Measurements from ENCODE around the gene ZNF446. TPM values are rescaled to one million over a fixed set of nuclear protein-coding genes. Genes with fewer than 3 reads are reported as not detected.
A peak's percentile ranks its signal among the peaks of the same experiment; 100 is the strongest.

Gene ZNF446
- 1 to 10 TPM; 3.5 to 8.1 (median 4.9) TPM for total RNA-seq
- polyA plus RNA-seq = 1 to 10 TPM; 4.6 to 8.7 (median 6.3) TPM
- long read RNA-seq, donor 1, partial matches to known transcripts = 0 of 8 reads
- long read RNA-seq, donor 1, other reads (novel, unspliced or antisense) = 6 of 8 reads
- long read RNA-seq, donor 2, partial matches to known transcripts = 6 of 38 reads
- long read RNA-seq, donor 2, other reads (novel, unspliced or antisense) = 27 of 38 reads

- DNase-seq (peak; percentile 96 to 97), ATAC-seq (peak; percentile 94 to 96 (median 94))
- Histone ChIP-seq H3K27ac (peak within 1 kb of the TSS; percentile 89), H3K4me3 (peak within 1 kb of the TSS; percentile 89), H3K36me3 (ENCODE audit: insufficient read depth in 1 of 2, low read depth in 1 of 2) (peaks cover 0 to 56% of the 10 kb centered on the region in 2 donors), H3K27me3 (ENCODE audit: insufficient read depth in 3 of 3, low read length in 2 of 3) (no peaks in the 10 kb centered on the region), H3K9me3 (no peaks in the 10 kb centered on the region), H3K4me1 (peaks cover 14% of the 10 kb centered on the region)
- TF ChIP-seq, protein P1, sequence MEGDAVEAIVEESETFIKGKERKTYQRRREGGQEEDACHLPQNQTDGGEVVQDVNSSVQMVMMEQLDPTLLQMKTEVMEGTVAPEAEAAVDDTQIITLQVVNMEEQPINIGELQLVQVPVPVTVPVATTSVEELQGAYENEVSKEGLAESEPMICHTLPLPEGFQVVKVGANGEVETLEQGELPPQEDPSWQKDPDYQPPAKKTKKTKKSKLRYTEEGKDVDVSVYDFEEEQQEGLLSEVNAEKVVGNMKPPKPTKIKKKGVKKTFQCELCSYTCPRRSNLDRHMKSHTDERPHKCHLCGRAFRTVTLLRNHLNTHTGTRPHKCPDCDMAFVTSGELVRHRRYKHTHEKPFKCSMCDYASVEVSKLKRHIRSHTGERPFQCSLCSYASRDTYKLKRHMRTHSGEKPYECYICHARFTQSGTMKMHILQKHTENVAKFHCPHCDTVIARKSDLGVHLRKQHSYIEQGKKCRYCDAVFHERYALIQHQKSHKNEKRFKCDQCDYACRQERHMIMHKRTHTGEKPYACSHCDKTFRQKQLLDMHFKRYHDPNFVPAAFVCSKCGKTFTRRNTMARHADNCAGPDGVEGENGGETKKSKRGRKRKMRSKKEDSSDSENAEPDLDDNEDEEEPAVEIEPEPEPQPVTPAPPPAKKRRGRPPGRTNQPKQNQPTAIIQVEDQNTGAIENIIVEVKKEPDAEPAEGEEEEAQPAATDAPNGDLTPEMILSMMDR (IDR thresholded peaks at IDR 0.05) = no peak
- WGBS, 3 donors = 0 to 1% (median 0%) methylated on average over 58 to 64 of the region's 64 CpGs
- intact Hi-C loops (cut with DNase I) = no loop called here
Measured at GRCh38 chr19:58475714-58476497, at the start of gene ZNF446. Gene ZNF446, plus strand, starts transcription at chr19:58476352. Its CDS starts 867 bp downstream, at chr19:58477219.

DNA sequence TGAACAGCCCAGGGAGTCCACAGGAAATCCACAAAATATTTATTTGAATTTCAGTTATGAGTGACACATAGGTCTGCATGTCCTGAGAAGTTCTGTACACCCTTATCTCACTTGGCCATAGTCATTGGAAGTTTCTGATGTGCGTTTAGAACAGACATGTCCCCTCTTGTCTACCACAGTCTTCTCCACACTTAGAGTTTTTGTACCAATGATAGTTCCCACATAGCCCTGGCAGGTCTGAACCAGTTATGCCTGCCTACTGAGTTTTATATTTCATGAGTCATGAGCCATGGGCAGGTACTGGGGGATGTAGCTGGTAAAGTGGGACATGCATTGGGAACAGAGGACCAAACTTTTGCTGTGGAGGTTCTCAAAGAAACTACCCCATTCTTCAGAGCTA, 47.5 kb upstream of the ZNF446 start:
- Histone ChIP-seq H3K36me3 (ENCODE audit: insufficient read depth in 1 of 2, low read depth in 1 of 2) (peaks cover 19 to 23% of the 10 kb centered on the region in 2 donors), H3K9me3 (peaks cover 57% of the 10 kb centered on the region), H3K4me1 (no peaks in the 10 kb centered on the region), H3K27ac (no peak overlapping the region), H3K27me3 (ENCODE audit: insufficient read depth in 3 of 3, low read length in 2 of 3) (no peaks in the 10 kb centered on the region), H3K4me3 (no peak overlapping the region)
- DNase-seq (no peak), ATAC-seq (no peak)
- TF ChIP-seq, protein P1 (IDR thresholded peaks at IDR 0.05) = no peak
- WGBS, 3 donors = 67 to 90% (median 68%) methylated on average over 1 of the region's 1 CpG
- intact Hi-C loops (cut with DNase I) = no loop called here

- peaks cover 68% of the 10 kb centered on the region for H3K9me3 ChIP-seq
- intact Hi-C loops (cut with DNase I) = no loop called here
- peak; percentile 78 to 94 (median 83) for ATAC-seq
Measured at GRCh38 chr19:58429745-58430144, 46.4 kb upstream of the ZNF446 start.

DNA sequence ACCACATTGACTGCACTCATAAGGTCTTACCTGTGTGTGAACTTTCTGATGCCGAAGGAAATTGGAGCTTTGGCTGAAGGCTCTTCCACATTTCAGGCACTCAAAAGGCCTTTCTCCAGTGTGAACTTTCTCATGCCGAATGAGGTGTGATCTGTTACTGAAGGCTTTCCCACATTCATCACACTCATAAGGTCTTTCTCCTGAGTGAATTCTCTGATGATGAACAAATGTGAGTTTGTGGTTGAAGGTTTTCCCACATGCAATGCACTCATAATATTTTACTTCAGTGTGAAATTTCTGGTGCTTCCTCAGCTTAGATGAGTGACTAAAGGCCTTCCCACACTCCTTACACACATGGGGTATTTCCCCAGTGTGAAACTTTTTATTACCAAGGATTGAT, 41.9 kb upstream of the ZNF446 start:
- DNase-seq = no peak
- H3K27ac ChIP-seq = no peak overlapping the region
- no peaks in the 10 kb centered on the region for H3K27me3 ChIP-seq (ENCODE audit: insufficient read depth in 3 of 3, low read length in 2 of 3)
- intact Hi-C loops (cut with DNase I) = no loop called here
- peaks cover 49 to 55% of the 10 kb centered on the region in 2 donors for H3K36me3 ChIP-seq (ENCODE audit: insufficient read depth in 1 of 2, low read depth in 1 of 2)
- 96 to 100% (median 98%) methylated on average over 2 of the region's 2 CpGs for WGBS, 3 donors
- TF ChIP-seq, protein P1 (IDR thresholded peaks at IDR 0.05) = no peak
- peaks cover 2% of the 10 kb centered on the region for H3K4me1 ChIP-seq
- ATAC-seq = no peak
- H3K9me3 ChIP-seq = peaks cover 98% of the 10 kb centered on the region
- H3K4me3 ChIP-seq = no peak overlapping the region

More at GRCh38 chr19:58429745-58430144, 46.4 kb upstream of the ZNF446 start:
- Histone ChIP-seq H3K4me3 (no peak overlapping the region), H3K4me1 (no peaks in the 10 kb centered on the region), H3K27me3 (ENCODE audit: insufficient read depth in 3 of 3, low read length in 2 of 3) (no peaks in the 10 kb centered on the region), H3K36me3 (ENCODE audit: insufficient read depth in 1 of 2, low read depth in 1 of 2) (peaks cover 28 to 34% of the 10 kb centered on the region in 2 donors), H3K27ac (peak overlapping the region; percentile 10)
- TF ChIP-seq, protein P1 (IDR thresholded peaks at IDR 0.05) = no peak
- no peak for DNase-seq
